ENCODE measurements around the gene PUS7.

The PUS7 gene

DNA sequence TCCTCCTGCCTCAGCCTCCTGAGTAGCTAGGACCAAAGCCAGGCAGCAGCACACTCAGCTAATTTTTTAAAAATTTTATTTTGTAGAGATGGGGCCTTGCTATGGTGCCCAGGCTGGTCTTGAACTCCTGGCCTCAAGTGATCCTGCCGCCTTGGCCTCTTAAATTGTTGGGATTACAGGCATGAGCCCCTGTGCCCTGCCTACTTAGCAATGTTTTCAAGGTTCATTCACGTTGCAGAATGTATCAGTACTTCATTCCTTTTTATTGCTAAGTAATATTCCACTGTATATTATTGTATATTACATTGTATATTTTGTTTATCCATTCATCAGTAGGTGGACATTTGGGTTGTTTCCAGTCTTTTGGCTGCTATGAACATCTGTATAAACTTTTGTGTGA is 44.2 kb downstream of the PUS7 start:
- TF ChIP-seq PAX5 (IDR thresholded peaks at IDR 0.05; ENCODE audit: insufficient read depth, low read length, severe bottlenecking) (no peak), POLR2AphosphoS5 (IDR thresholded peaks at IDR 0.05; ENCODE audit: low read depth, low read length) (no peak), POU2F2 (IDR thresholded peaks at IDR 0.05; ENCODE audit: low read depth, low read length) (no peak), SPI1 (IDR thresholded peaks at IDR 0.05; ENCODE audit: low read depth, low read length) (no peak), POLR2A (IDR thresholded peaks at IDR 0.05; ENCODE audit: low read depth, low read length) (no peak), TAF1 (IDR thresholded peaks at IDR 0.05; ENCODE audit: low read depth, low read length) (no peak)
- no peak for FAIRE-seq
- no peak for DNase-seq (ENCODE audit: insufficient read length, low spot score)

DNA sequence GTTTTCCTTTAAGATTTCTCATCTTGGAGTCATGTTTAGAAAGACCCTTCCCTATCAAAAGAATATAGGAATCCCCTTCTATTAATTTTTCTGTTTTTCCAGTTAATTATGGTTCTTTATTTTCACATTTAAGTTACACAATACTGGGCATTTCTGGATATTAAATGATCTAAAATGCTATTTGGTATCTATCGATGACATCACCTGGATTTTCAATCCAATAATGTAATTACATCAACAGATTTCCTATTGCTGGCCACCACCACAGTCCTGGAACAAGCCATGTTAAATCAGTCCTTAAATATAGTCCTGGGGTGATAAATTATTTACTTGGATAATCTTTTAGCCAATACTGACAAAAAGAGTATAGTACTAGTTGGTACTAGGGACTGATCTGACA is 48.0 kb downstream of the PUS7 start:
- DNase-seq (ENCODE audit: insufficient read length, low spot score) (no peak), FAIRE-seq (no peak)
- TF ChIP-seq POLR2AphosphoS5 (IDR thresholded peaks at IDR 0.05; ENCODE audit: low read depth, low read length) (no peak), POLR2A (IDR thresholded peaks at IDR 0.05; ENCODE audit: low read depth, low read length) (no peak), PAX5 (IDR thresholded peaks at IDR 0.05; ENCODE audit: insufficient read depth, low read length, severe bottlenecking) (no peak)

DNA sequence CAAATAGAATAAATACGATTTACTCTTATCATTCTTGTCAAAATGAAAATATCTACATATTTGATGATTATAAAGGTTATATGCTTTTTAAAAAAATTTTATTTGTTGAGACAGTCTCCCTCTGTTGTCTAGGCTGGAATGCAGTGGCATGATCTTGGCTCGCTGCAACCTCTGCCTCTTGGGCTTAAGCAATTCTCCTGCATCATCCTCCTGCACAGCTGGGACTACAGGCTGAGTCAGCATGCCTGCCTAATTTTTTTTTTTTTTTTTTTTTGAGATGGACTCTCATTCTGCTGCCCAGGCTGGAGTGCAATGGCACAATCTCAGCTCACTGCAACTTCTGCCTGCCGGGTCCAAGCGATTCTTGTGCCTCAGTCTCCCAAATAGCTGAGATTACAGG is 48.9 kb downstream of the PUS7 start:
- no peak for TF ChIP-seq TAF1 (IDR thresholded peaks at IDR 0.05; ENCODE audit: low read depth, low read length)
- no peak for TF ChIP-seq POU2F2 (IDR thresholded peaks at IDR 0.05; ENCODE audit: low read depth, low read length)
- TF ChIP-seq POLR2AphosphoS5 (IDR thresholded peaks at IDR 0.05; ENCODE audit: low read depth, low read length), result no peak
- FAIRE-seq (no peak), DNase-seq (ENCODE audit: insufficient read length, low spot score) (no peak)

DNA sequence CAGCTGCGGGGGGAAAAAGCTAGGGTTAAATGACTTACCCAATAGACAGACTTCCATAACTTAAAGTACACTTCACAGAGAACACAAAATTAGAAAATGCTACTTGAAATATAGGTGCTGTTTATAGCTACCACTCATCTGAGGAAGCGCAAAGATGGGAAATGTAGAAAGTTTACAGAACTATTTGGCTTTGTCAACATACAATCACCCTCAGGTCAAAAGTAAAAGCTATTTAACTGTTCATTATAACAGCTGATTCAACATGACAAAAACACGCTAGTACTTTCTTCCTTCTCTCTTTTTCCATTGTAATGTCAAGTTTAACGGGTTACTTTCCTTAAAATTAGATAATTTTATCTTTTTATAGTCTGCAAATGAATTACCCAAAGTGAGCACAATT is 51.2 kb downstream of the PUS7 start:
- TF ChIP-seq TAF1 (IDR thresholded peaks at IDR 0.05; ENCODE audit: low read depth, low read length), result no peak
- TF ChIP-seq POLR2A (IDR thresholded peaks at IDR 0.05; ENCODE audit: low read depth, low read length), result no peak
- TF ChIP-seq POLR2AphosphoS5 (IDR thresholded peaks at IDR 0.05; ENCODE audit: low read depth, low read length), result no peak
- no peak for TF ChIP-seq SPI1 (IDR thresholded peaks at IDR 0.05; ENCODE audit: low read depth, low read length)
- TF ChIP-seq PAX5 (IDR thresholded peaks at IDR 0.05; ENCODE audit: insufficient read depth, low read length, severe bottlenecking), result no peak
- TF ChIP-seq POU2F2 (IDR thresholded peaks at IDR 0.05; ENCODE audit: low read depth, low read length), result no peak
- DNase-seq (ENCODE audit: insufficient read length, low spot score) (no peak), FAIRE-seq (no peak)

DNA sequence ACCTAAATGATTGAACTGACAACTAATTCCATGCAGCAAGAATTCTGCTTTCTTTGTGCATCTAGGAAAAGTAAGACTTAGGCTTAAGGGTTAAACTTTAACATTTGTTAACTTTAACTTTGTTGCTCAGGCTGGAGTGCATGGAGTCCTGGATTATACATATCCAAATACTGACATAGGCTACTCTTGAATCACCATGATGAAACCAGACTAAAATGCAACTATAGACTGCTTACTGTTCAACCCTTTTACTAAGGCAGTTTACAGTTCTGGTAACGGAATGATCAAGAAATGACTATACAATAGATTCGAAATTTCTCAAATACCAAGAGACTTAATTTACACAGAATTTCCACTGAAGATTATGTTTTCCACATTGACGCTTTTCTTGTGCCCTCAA is 52.0 kb downstream of the PUS7 start:
- no peak for FAIRE-seq
- no peak for DNase-seq (ENCODE audit: insufficient read length, low spot score)
- TF ChIP-seq TAF1 (IDR thresholded peaks at IDR 0.05; ENCODE audit: low read depth, low read length) (no peak), POU2F2 (IDR thresholded peaks at IDR 0.05; ENCODE audit: low read depth, low read length) (no peak), POLR2AphosphoS5 (IDR thresholded peaks at IDR 0.05; ENCODE audit: low read depth, low read length) (no peak), PAX5 (IDR thresholded peaks at IDR 0.05; ENCODE audit: insufficient read depth, low read length, severe bottlenecking) (no peak), POLR2A (IDR thresholded peaks at IDR 0.05; ENCODE audit: low read depth, low read length) (no peak), SPI1 (IDR thresholded peaks at IDR 0.05; ENCODE audit: low read depth, low read length) (no peak)

DNA sequence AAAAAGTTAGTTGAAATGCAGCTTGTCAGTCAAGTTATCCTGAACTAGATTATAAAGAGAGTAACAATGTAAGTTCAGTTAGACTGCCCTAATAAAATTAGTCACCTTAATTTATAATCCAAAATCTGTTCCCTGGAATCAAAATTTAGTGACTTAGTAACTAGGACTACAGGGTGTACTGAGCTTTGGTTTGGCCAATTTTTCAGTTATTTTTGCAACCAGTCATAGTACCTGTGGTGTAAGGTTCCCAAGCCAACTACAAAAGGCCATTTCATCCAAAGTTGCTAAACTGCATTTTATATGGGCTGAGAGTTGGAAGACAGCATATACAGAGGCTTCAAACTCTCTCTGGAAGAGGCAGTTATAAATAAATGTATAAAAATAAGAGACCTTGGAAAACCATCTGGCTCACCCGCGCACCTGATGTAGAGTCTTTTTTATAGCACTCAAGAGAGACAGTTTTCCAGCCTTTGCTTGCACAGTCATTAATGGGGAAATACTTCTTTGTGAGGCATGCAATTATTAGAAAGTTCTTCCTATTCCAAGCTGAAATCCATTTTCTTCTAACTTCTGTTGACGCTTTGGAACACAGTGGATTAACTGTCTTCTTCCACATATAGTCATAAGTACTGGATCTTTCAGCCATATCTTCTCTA is 59.2 kb downstream of the PUS7 start:
- FAIRE-seq (no peak), DNase-seq (ENCODE audit: insufficient read length, low spot score) (no peak)
- no peak for TF ChIP-seq TAF1 (IDR thresholded peaks at IDR 0.05; ENCODE audit: low read depth, low read length)
- no peak for TF ChIP-seq POU2F2 (IDR thresholded peaks at IDR 0.05; ENCODE audit: low read depth, low read length)
- TF ChIP-seq POLR2A (IDR thresholded peaks at IDR 0.05; ENCODE audit: low read depth, low read length), result no peak
- no peak for TF ChIP-seq SPI1 (IDR thresholded peaks at IDR 0.05; ENCODE audit: low read depth, low read length)
- TF ChIP-seq POLR2AphosphoS5 (IDR thresholded peaks at IDR 0.05; ENCODE audit: low read depth, low read length), result no peak
- TF ChIP-seq PAX5 (IDR thresholded peaks at IDR 0.05; ENCODE audit: insufficient read depth, low read length, severe bottlenecking), result no peak

DNA sequence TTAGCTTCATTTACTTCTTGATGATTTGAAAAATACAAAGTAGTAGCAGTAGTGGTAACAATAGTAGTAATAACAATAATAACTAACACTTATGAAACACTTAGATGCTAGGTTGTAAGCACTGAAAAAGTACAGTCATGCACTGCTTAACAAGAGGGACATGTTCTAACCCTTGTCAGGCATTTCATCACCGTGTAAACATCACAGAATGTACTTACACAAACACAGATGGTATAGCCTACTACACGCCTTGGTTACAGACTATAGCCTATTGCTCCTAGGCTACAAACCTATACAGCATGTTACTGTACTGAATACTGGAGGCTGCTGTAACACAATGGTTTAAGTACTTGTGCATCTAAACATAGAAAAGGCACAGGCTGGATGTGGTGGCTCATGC is 60.6 kb downstream of the PUS7 start:
- TF ChIP-seq POLR2AphosphoS5 (IDR thresholded peaks at IDR 0.05; ENCODE audit: low read depth, low read length), result no peak
- TF ChIP-seq PAX5 (IDR thresholded peaks at IDR 0.05; ENCODE audit: insufficient read depth, low read length, severe bottlenecking), result no peak
- no peak for TF ChIP-seq POU2F2 (IDR thresholded peaks at IDR 0.05; ENCODE audit: low read depth, low read length)
- no peak for TF ChIP-seq POLR2A (IDR thresholded peaks at IDR 0.05; ENCODE audit: low read depth, low read length)
- TF ChIP-seq TAF1 (IDR thresholded peaks at IDR 0.05; ENCODE audit: low read depth, low read length), result no peak
- no peak for TF ChIP-seq SPI1 (IDR thresholded peaks at IDR 0.05; ENCODE audit: low read depth, low read length)
- no peak for DNase-seq (ENCODE audit: insufficient read length, low spot score)
- FAIRE-seq, result no peak

DNA sequence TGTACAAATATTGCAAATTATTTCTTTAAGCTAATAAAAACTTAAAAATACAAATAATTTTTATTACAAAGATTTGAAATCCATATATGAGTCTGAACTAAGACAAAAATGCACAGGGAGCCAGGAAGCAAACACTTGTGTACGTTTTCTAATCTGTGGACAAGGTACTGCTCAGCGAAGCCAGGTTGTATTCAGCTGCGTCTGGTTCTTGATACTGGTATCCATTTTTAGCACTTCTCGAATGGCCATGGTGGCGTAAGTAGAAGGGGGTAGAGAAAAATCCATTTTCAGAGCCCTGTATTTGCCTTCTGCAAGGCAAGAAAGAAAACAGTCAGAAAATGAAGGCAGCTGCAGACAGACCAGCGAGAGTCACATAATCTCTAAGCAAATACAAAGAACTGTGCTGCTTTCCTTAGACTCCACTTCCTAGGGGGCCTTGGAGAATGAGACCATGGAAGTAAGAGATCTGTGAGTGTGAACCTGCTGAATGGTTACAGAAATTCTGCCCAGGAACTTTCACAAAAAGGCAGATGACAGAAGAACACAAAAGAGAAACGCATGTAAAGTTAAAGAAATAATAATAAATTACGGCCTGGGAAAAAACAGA is 64.3 kb downstream of the PUS7 start:
- FAIRE-seq (no peak), DNase-seq (ENCODE audit: insufficient read length, low spot score) (no peak)
- TF ChIP-seq POLR2A (IDR thresholded peaks at IDR 0.05; ENCODE audit: low read depth, low read length) (no peak), SPI1 (IDR thresholded peaks at IDR 0.05; ENCODE audit: low read depth, low read length) (no peak), POU2F2 (IDR thresholded peaks at IDR 0.05; ENCODE audit: low read depth, low read length) (no peak), TAF1 (IDR thresholded peaks at IDR 0.05; ENCODE audit: low read depth, low read length) (no peak), POLR2AphosphoS5 (IDR thresholded peaks at IDR 0.05; ENCODE audit: low read depth, low read length) (no peak), PAX5 (IDR thresholded peaks at IDR 0.05; ENCODE audit: insufficient read depth, low read length, severe bottlenecking) (no peak)

DNA sequence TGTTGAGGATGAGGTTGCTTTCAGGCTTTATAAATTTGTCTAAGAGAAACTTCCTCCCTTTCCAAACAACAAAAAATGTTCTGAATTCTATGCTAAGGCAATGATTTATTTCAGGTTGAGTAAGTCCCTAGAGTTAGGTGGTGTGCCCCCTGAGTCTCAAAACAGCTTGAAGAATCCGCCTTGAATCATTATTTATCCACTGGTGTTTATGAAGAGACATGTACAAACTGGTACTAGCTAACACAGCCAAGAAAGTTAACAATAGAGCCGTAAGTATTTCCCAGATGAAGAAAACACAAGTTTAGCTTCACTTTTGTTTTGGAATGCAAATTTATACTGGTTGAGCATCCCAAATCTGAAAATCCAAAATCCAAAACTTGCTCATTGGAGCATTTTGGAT is 67.2 kb downstream of the PUS7 start:
- DNase-seq (ENCODE audit: insufficient read length, low spot score) (no peak), FAIRE-seq (no peak)
- TF ChIP-seq POLR2AphosphoS5 (IDR thresholded peaks at IDR 0.05; ENCODE audit: low read depth, low read length), result no peak

DNA sequence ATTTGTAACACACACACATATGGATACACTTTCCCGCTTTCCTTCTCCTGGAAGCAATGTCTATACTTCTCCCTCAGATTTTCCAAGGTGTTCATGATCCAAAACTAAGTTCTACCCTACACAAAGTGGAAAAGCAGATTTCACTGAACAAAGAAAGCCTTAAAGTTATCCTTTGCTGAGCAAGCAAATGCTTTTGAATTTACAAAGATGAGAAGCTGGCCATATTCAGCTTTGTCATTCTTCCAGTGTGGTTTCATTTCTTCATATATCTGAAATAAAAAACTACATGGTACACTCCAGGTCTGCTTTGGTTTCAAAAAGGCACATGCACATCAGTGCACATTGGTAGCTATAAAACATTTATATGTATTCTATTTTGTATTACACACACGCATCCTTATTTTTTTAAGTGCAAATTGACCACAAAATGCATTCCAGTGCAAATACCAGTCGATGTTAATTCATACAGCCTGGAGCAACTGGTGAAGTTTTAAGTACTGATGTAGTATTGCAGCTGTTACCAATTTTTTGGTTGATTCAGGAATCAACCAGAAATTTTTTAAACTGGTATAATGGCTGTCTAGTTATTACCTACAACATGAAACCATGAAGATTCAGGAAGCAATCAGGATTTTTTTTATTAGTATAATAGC is 67.8 kb downstream of the PUS7 start:
- FAIRE-seq (no peak), DNase-seq (ENCODE audit: insufficient read length, low spot score) (no peak)
- TF ChIP-seq TAF1 (IDR thresholded peaks at IDR 0.05; ENCODE audit: low read depth, low read length), result no peak
- TF ChIP-seq POLR2A (IDR thresholded peaks at IDR 0.05; ENCODE audit: low read depth, low read length), result no peak
- TF ChIP-seq PAX5 (IDR thresholded peaks at IDR 0.05; ENCODE audit: insufficient read depth, low read length, severe bottlenecking), result no peak
- no peak for TF ChIP-seq SPI1 (IDR thresholded peaks at IDR 0.05; ENCODE audit: low read depth, low read length)

Data from GM12891 (cell line).